SKM-1 (cell line): ENCODE measurements around the gene ASH1L.
"Not testable (repeated sequence)": the region's sequence is repeated elsewhere in the genome, so short reads cannot be mapped to it uniquely, and the experiment has no call there.

Experiments used
- DNase-seq: peaks from one replicate; lab custom pipeline; 2025; ENCODE audit not compliant: unreplicated experiment; lab: John Stamatoyannopoulos, UW

Gene ASH1L

DNA sequence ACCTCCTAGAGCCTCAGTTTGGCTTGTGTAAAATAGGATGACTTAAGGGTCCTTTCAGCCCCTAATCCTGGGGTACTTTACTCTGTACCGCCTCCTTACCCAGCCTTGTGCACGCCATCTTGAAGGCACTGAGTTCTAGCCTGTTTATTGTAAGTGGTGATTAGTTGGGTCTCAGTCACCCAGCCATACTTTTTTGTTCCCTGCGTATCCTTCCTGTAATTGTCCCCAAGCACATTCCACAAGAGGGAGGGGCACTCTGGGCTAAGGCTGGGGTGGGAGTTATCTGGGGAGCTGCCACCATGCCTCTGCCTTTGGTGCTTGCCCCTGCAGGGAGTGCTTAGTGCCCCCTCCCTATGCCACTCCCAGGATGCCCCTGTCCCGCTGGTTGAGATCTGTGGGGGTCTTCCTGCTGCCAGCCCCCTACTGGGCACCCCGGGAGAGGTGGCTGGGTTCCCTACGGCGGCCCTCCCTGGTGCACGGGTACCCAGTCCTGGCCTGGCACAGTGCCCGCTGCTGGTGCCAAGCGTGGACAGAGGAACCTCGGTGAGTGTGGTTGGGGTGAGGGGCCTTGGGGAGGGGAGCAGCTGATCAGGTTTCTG, 253.1 kb downstream of the ASH1L start:
- DNase-seq = no peak

- peak; percentile 100 for DNase-seq
Observed at GRCh38 chr1:155308493-155309422, 253.8 kb downstream of the ASH1L start, which contains the start of gene FDPS. Gene FDPS, plus strand, starts transcription at chr1:155308866. Its CDS starts 924 bp downstream, at chr1:155309790.

- DNase-seq = peak; percentile 42
Observed at GRCh38 chr1:155307247-155307740, 255.3 kb downstream of the ASH1L start.

- DNase-seq = no peak
Observed at GRCh38 chr1:155305881-155306391, 256.7 kb downstream of the ASH1L start.

DNA sequence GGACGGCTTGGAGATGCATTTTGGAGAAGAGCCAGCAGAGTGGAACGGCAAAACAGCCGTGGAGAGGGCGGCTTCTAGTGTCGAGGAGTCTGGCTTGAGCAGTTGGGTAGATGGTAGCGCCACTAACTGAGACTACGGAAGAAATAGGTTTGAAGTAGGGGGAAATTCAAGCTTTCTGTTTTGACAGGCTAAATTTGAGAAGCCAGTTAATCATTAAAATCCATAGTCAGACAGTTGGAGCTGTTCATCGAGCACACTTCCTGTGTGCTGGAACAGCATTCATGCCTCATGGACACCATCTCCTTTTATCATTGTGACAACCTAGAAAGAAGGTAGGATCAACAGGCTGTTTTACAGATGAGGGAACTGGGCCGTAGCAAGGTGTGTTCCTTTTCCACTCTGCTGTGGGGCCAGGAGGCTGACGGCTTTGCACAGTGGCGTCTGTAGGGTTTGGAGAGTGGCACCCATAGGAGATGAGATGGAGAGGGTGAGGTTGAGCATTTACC, 258.0 kb downstream of the ASH1L start:
- DNase-seq = no peak

- no peak for DNase-seq
Observed at GRCh38 chr1:155301342-155301841, 261.2 kb downstream of the ASH1L start, which contains the start of gene PKLR. Gene PKLR, minus strand, starts transcription at chr1:155301438. Its CDS starts 43 bp downstream, at chr1:155301395.

- no peak for DNase-seq
Observed at GRCh38 chr1:155300553-155301329, 261.9 kb downstream of the ASH1L start.

GRCh38 chr1:155300024-155300423, 262.6 kb downstream of the ASH1L start:
- no peak for DNase-seq

DNA sequence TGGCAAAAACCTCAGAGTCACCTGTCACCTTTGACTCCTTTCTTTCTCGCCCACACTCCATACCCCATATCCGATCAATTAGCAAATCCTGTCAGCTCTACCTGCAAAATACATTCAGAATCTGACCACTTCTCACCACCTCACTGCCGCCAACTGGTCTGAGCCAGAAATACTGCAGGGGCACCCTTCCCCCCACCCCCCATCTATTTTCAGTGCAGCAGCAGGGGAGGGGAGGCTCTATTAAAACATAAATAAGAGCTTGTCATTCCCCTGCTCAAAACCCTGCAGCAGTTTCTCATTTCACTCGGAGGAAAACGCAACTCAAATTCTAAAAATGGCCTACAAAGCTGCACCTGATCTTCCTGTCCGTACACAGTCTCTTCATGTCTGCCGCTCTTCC, 265.2 kb downstream of the ASH1L start:
- no peak for DNase-seq

DNA sequence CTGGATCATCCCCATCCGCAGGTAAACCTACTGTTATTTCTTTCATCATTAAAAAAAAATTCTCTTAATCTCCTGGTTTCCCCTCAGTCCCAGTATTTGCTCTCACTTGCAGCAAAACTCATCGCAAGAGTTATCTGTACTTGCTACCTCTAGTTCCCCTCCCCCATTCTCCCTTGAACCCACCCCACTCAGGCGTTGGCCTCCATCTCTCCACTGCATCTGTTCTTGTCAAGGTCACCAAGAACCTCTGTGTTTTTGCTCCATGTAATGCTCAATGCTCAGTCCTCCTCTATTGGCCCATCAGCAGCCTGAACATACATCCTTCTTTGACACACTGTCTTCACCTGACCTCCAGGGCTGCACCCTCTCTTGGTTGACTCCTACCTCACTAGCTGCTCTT, 265.9 kb downstream of the ASH1L start:
- DNase-seq = no peak

DNA sequence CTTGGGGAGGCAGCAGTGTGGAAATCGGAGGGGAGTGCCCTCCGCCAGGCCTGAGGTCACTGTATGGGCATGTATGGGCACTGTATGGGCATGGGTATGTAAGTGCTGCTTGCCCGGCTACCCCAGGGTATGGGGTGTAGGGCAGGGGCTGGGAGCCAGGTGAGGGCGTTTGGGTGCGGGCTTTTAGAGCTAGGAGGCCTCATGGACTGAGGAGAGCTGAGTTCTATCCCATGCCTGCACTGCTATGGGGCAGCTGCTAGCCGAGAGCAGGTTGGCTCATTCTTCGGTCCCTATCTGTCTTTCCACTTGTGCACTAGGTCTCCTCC, 266.7 kb downstream of the ASH1L start:
- DNase-seq = no peak

DNA sequence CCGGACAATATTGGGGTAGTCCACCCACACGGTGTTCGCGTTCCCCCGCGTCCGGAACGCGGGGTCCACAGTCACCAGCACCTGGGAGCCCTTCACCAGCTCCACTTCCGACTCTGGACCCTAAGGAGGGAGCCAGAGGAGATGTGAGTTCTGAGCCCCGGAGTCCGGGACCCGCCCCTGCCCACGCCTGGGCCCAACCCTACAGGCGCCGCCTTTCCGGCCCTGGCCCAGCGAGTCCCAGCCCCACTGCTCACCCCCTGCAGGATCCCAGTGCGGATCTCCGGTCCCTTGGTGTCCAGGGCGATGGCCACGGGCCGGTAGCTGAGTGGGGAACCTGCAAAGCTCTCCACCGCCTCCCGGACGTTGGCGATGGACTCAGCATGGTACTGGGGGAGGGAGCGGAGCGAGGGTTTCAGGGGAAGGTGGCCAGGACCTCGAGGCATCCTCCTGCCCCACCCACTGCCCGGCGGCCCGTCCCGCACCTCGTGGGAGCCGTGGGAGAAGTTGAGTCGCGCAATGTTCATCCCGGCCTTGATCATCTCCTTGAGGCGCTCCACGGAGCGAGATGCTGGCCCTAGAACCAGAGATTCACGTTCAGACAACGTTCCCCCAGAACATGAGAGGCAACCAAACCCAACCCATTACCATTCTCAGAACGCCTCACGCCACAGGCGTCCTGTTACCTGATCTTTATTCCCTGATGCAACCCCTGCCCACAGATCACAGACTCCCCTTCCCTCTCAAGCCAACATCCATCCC, 267.2 kb downstream of the ASH1L start:
- no peak for DNase-seq

GRCh38 chr1:155294520-155295182, 268.0 kb downstream of the ASH1L start:
- no peak for DNase-seq

DNA sequence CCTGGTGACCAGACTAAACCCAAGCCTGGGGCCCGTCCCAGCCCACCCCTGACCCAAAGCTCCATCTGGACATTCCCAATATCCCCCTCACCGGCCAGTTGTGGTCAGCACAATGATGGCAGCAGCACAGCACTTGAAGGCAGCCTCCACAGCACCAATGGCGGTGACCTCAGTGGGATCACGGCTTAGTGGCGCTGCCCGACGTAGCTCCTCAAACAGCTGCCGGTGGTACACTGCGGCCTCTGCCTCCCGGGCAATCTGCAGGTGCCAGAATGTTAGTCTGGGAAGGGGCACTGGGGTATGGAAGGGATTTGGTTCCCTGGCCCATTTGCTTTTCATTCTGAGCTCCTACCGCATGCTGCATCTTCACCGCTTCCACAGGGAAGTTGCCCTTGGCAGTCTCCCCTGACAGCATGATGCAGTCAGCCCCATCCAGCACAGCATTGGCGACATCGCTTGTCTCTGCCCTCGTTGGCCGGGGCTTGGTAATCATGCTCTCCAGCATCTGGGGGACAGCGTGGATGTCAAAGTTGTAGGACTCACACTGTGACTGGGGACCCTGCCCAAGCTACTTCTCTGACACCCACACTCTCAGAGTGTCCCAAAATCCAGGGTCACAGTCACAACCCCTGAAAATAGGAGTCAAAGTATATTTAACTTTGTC, 269.4 kb downstream of the ASH1L start:
- no peak for DNase-seq

GRCh38 chr1:155291006-155291405, 271.6 kb downstream of the ASH1L start:
- DNase-seq = not testable (repeated sequence)

DNA sequence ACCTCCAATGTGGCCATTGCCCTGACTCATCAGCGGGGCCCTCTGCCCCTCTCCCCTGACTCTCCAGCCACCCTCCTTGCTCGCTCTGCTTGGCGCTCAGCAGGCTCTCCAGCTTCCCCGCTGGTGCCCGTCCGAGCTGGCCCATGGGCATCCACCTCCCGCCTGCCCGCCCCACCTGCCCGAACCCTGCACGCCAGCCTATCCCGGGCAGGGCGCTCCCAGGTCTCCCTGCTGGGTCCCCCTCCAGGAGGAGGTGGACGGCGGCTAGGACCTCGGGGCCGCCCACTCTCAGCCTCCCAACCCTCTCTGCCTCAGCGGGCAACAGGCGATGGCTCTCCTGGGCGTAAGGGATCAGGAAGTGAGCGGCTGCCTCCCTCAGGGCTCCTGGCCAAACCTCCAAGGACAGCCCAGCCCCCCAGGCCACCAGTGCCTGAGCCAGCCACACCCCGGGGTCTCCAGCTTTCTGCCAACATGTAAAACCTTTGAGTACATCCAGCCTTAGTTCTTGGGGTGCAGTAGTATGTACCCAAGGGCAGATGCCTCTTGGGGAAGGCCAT, 274.5 kb downstream of the ASH1L start:
- no peak for DNase-seq

GRCh38 chr1:155286544-155286943, 276.1 kb downstream of the ASH1L start:
- DNase-seq = no peak

DNA sequence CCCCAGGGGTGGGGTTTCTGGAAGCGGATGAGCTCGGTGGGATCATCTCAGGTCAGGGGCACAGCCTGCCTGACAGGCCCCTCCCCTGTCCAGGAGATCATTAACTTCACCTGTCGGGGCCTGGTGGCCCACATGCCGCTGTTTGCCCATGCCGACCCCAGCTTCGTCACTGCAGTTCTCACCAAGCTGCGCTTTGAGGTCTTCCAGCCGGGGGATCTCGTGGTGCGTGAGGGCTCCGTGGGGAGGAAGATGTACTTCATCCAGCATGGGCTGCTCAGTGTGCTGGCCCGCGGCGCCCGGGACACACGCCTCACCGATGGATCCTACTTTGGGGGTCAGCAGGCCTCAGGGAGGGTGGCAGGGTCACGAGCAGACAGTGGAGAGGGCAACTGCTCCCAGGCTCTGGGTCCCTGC, 277.0 kb downstream of the ASH1L start:
- DNase-seq = no peak
